A549 (cell line): ENCODE measurements around the gene CXCL12. TPM values are rescaled to one million over a fixed set of nuclear protein-coding genes. Genes with fewer than 3 reads are reported as not detected.
A peak's percentile ranks its signal among the peaks of the same experiment; 100 is the strongest.

Experiments
- ATAC-seq, 2 experiments: fragments of 200-7000 bp in 1 of 2; fragments of >200 bp in 1 of 2; cut with Nextera tagmentation in 1 of 2; cut with Tn5 transposase in 1 of 2; 3 replicates each; pipeline versions ENCODE4 v1.8.0 to v1.9.1; 2018 to 2020; ENCODE audit warnings: mild to moderate bottlenecking in 1 of 2, moderate library complexity in 1 of 2
- CTCF ChIA-PET: fragments of 300-600 bp; sonication (Branson Sonifier 250); formaldehyde crosslinking; extraction: SDS; loops from one replicate; lab custom pipeline; 2021; ENCODE audit warnings: antibody characterized with exemption, inconsistent platforms; lab: Yijun Ruan, JAX
- POLR2A ChIA-PET: fragments of 350-600 bp; formaldehyde crosslinking; extraction: SDS; loops from one replicate; lab custom pipeline; 2021; ENCODE audit warnings: antibody characterized with exemption, inconsistent platforms; lab: Yijun Ruan, JAX
- DNase-seq, 2 experiments: peaks; one replicate each; pipeline versions ENCODE4 v3.0.0 to v3.0.0-alpha.2; 2011 to 2016; ENCODE audit warnings: low read depth in 1 of 2, low spot score in 1 of 2
- FAIRE-seq: peaks from 2 replicates; lab custom pipeline; 2011; peaks lifted over from hg19 to GRCh38; lab: Jason Lieb, UNC
- H3K27ac ChIP-seq, 2 experiments: fragments of >200 bp; sonication (Bioruptor Twin); formaldehyde crosslinking; 3 replicates each; pipeline ENCODE4 v1.5.1; 2016 to 2017
- H3K4me1 ChIP-seq: fragments of >200 bp; sonication (Bioruptor Twin); formaldehyde crosslinking; 3 replicates; pipeline ENCODE4 v1.6.1; 2016
- H3K4me2 ChIP-seq: fragments of >200 bp; sonication (Bioruptor Twin); formaldehyde crosslinking; 3 replicates; pipeline ENCODE4 v1.6.1; 2016
- H3K4me3 ChIP-seq: fragments of >200 bp; sonication (Bioruptor Twin); formaldehyde crosslinking; 3 replicates; pipeline ENCODE4 v1.5.1; 2016
- H3K9me3 ChIP-seq: fragments of >200 bp; sonication (Bioruptor Twin); formaldehyde crosslinking; 3 replicates; pipeline ENCODE4 v1.6.1; 2016
- ATOH8 ChIP-seq: fragments of 250-450 bp; sonication (Bioruptor Pico); IDR thresholded peaks from 2 replicates; pipeline ENCODE4 v1.5.0; 2020; ENCODE audit warnings: low read depth, mild to moderate bottlenecking, moderate library complexity
- BHLHE40 ChIP-seq: IDR thresholded peaks from 2 replicates; pipeline ENCODE4 v1.6.1; 2012; ENCODE audit warnings: low read depth, low read length, inconsistent platforms
- CBX2 ChIP-seq: fragments of 200-600 bp; sonication (generic); IDR thresholded peaks from 2 replicates; pipeline ENCODE4 v1.6.1; 2016; ENCODE audit warnings: low read depth, mild to moderate bottlenecking, borderline replicate concordance
- CHD2 ChIP-seq: fragments of 150-350 bp; IDR thresholded peaks from 2 replicates; pipeline ENCODE4 v1.6.1; 2014; ENCODE audit warnings: low read length; ENCODE audit not compliant: partially characterized antibody
- CHD4 ChIP-seq: fragments of 200-600 bp; sonication (generic); IDR thresholded peaks from 2 replicates; pipeline ENCODE4 v1.6.1; 2016; ENCODE audit warnings: antibody characterized with exemption, mild to moderate bottlenecking, borderline replicate concordance
- FOXS1 ChIP-seq: fragments of 250-450 bp; sonication (Bioruptor Pico); IDR thresholded peaks from 2 replicates; pipeline ENCODE4 v1.5.0; 2020; ENCODE audit warnings: mild to moderate bottlenecking, moderate library complexity
- KDM5A ChIP-seq: fragments of 200-600 bp; sonication (generic); IDR thresholded peaks from 2 replicates; pipeline ENCODE4 v1.6.1; 2016; ENCODE audit warnings: antibody characterized with exemption, mild to moderate bottlenecking
- MAFK ChIP-seq: fragments of 450-650 bp; IDR thresholded peaks from 2 replicates; pipeline ENCODE4 v1.6.1; 2014; ENCODE audit not compliant: partially characterized antibody
- NFE2L2 ChIP-seq: fragments of 150-350 bp; conservative IDR thresholded peaks from 2 replicates; pipeline ENCODE4 v1.6.1; 2014; ENCODE audit warnings: low read length
- POLR2AphosphoS2 ChIP-seq: conservative IDR thresholded peaks from 2 replicates; pipeline ENCODE4 v1.6.1; 2012; ENCODE audit warnings: low read length, improper control_type of control experiment, inconsistent platforms
- RARB ChIP-seq: fragments of 250-450 bp; sonication (Bioruptor Pico); IDR thresholded peaks from 2 replicates; pipeline ENCODE4 v1.8.0; 2021; ENCODE audit warnings: mild to moderate bottlenecking, moderate library complexity
- REST ChIP-seq: fragments of 200-600 bp; sonication (generic); IDR thresholded peaks from 2 replicates; pipeline ENCODE4 v1.6.1; 2016; ENCODE audit warnings: antibody characterized with exemption, mild to moderate bottlenecking, moderate library complexity
- WGBS: methylation state at CpG from one replicate; pipeline ENCODE4 v1.1.6; 2017; ENCODE audit errors: missing lambda C conversion rate; 5-methylcytosine and 5-hydroxymethylcytosine counted together
- polyA plus RNA-seq, 4 experiments: library from polyadenylated mRNA; depleted of rRNA in 3 of 4; stranded (reverse); fragments of >200 nt; fragmentation: RNase III in 1 of 4; extraction: RNeasy Plus Mini Kit Qiagen cat#74134 plus additional on column Dnase treatment in 1 of 4; gene quantifications; 2 replicates in 3 of 4; 3 replicates in 1 of 4; pipeline ENCODE4 v1.2.3, GENCODE V29; 2011 to 2017
- TF ChIP-seq, protein P1 (sequence below): IDR thresholded peaks from 2 replicates; pipeline ENCODE4 v1.6.1; 2012

CXCL12 gene
- polyA plus RNA-seq, 2 of the 4 experiments (the other 2 are of a cell fraction): 0.13 to 0.17 TPM

GRCh38 chr10:44398747-44399658 lies 14.1 kb upstream of the CXCL12 start:
- 8% methylated on average over 15 of the region's 15 CpGs for WGBS
- Histone ChIP-seq H3K4me1 (no peaks in the 10 kb centered on the region), H3K4me2 (no peak overlapping the region), H3K9me3 (no peaks in the 10 kb centered on the region), H3K27ac (no peak overlapping the region), H3K4me3 (no peak overlapping the region)
- ChIA-PET POLR2A (no interaction called here), CTCF (interaction anchor here (0.8 to 4.6 kb wide), 3 partner anchors 12 to 29 kb away, joined by 3 to 18 read pairs (median 3); partner anchors contain the start of gene CXCL12)
- FAIRE-seq: no peak
- ATAC-seq: peak in 1 of 2 experiments; percentile 47; a peak in 1 of 6 replicates
- DNase-seq: no peak
- TF ChIP-seq, protein P1, sequence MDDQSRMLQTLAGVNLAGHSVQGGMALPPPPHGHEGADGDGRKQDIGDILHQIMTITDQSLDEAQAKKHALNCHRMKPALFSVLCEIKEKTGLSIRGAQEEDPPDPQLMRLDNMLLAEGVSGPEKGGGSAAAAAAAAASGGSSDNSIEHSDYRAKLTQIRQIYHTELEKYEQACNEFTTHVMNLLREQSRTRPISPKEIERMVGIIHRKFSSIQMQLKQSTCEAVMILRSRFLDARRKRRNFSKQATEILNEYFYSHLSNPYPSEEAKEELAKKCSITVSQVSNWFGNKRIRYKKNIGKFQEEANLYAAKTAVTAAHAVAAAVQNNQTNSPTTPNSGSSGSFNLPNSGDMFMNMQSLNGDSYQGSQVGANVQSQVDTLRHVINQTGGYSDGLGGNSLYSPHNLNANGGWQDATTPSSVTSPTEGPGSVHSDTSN: no peak
- TF ChIP-seq NFE2L2 (no peak), BHLHE40 (no peak), POLR2AphosphoS2 (no peak), CHD2 (no peak), ATOH8 (CRISPR knock-in tag) (no peak), REST (no peak), CBX2 (no peak), CHD4 (no peak)

- Histone ChIP-seq H3K4me1 (no peaks in the 10 kb centered on the region), H3K9me3 (no peaks in the 10 kb centered on the region), H3K4me3 (no peak overlapping the region), H3K4me2 (no peak overlapping the region), H3K27ac (no peak overlapping the region)
- ChIA-PET POLR2A (no interaction called here), CTCF (interaction anchor here (4.6 kb wide), 1 partner anchor 12 kb away, joined by 18 read pairs; the partner anchor contains the start of gene CXCL12)
- FAIRE-seq (no peak), ATAC-seq (no peak), DNase-seq (no peak)
- no peak for TF ChIP-seq RARB
- 2% methylated on average over 7 of the region's 7 CpGs for WGBS
Observed at GRCh38 chr10:44398271-44398670, 13.4 kb upstream of the CXCL12 start.

GRCh38 chr10:44397476-44398225 lies 12.8 kb upstream of the CXCL12 start:
- FAIRE-seq (no peak), DNase-seq (no peak), ATAC-seq (0 out of 6 replicates have a peak, but pooled peaks of 1 of the 2 experiments have one; percentile 45)
- H3K4me3 ChIP-seq: no peak overlapping the region
- POLR2A ChIA-PET: interaction anchor here (0.8 kb wide), 1 partner anchor 655 kb away, joined by 5 read pairs; no protein-coding TSS in a partner anchor
- no peaks in the 10 kb centered on the region for H3K9me3 ChIP-seq
- H3K4me2 ChIP-seq: no peak overlapping the region
- CTCF ChIA-PET: interaction anchor here (4.6 kb wide), 1 partner anchor 11 kb away, joined by 18 read pairs; the partner anchor contains the start of gene CXCL12
- no peaks in the 10 kb centered on the region for H3K4me1 ChIP-seq
- 18% methylated on average over 6 of the region's 6 CpGs for WGBS
- no peak overlapping the region for H3K27ac ChIP-seq
- TF ChIP-seq FOXS1 (CRISPR knock-in tag): no peak
- no peak for TF ChIP-seq MAFK
- TF ChIP-seq KDM5A: no peak
